Measurements from ENCODE around the gene GPR132. TPM values are rescaled to one million over a fixed set of nuclear protein-coding genes. Genes with fewer than 3 reads are reported as not detected.

Gene GPR132
- total and polyA plus RNA-seq, 7 donors: 0.60 to 8.4 (median 1.9) TPM

- DNase-seq: no peak
- TF ChIP-seq POLR2AphosphoS5 (IDR thresholded peaks at IDR 0.05): no peak
- no peak for TF ChIP-seq EP300 (IDR thresholded peaks at IDR 0.05)
- no peak for TF ChIP-seq CTCF (IDR thresholded peaks at IDR 0.05)
- TF ChIP-seq POLR2A (IDR thresholded peaks at IDR 0.05): no peak
- intact Hi-C loops (cut with DNase I): no loop called here
Measured at GRCh38 chr14:105098316-105098715, 33.1 kb upstream of the GPR132 start.

GRCh38 chr14:105097794-105098127 lies 32.5 kb upstream of the GPR132 start:
- 81 to 91% methylated on average over 7 of the region's 7 CpGs for WGBS, 2 donors
- Histone ChIP-seq H3K27me3 (no peaks in the 10 kb centered on the region), H3K9me3 (peaks cover 0 to 3% (median 0%) of the 10 kb centered on the region in 4 donors), H3K36me3 (no peaks in the 10 kb centered on the region), H3K4me1 (peaks cover 0 to 15% (median 13%) of the 10 kb centered on the region in 4 donors), H3K4me3 (no peak overlapping the region), H3K27ac (no peak overlapping the region)
- DNase-seq: no peak
- intact Hi-C loops (cut with DNase I): no loop called here
- TF ChIP-seq POLR2AphosphoS5 (IDR thresholded peaks at IDR 0.05): no peak
- TF ChIP-seq POLR2A (IDR thresholded peaks at IDR 0.05): no peak
- TF ChIP-seq EP300 (IDR thresholded peaks at IDR 0.05): no peak
- TF ChIP-seq CTCF (IDR thresholded peaks at IDR 0.05): no peak

More at GRCh38 chr14:105098316-105098715, 33.1 kb upstream of the GPR132 start:
- no peaks in the 10 kb centered on the region for H3K27me3 ChIP-seq
- no peaks in the 10 kb centered on the region for H3K36me3 ChIP-seq
- no peak overlapping the region for H3K27ac ChIP-seq
- H3K9me3 ChIP-seq: peaks cover 0 to 3% (median 0%) of the 10 kb centered on the region in 4 donors
- H3K4me3 ChIP-seq: no peak overlapping the region
- 91 to 95% methylated on average over 8 of the region's 8 CpGs for WGBS, 2 donors
- H3K4me1 ChIP-seq: peaks cover 0 to 12% (median 10%) of the 10 kb centered on the region in 4 donors

GRCh38 chr14:105096206-105096875 lies 31.1 kb upstream of the GPR132 start:
- Histone ChIP-seq H3K9me3 (peaks cover 0 to 3% (median 0%) of the 10 kb centered on the region in 4 donors), H3K36me3 (no peaks in the 10 kb centered on the region), H3K4me1 (peaks cover 0 to 29% (median 27%) of the 10 kb centered on the region in 4 donors), H3K4me3 (no peak overlapping the region), H3K27me3 (no peaks in the 10 kb centered on the region), H3K27ac (no peak overlapping the region)
- no peak for TF ChIP-seq EP300 (IDR thresholded peaks at IDR 0.05)
- TF ChIP-seq POLR2A (IDR thresholded peaks at IDR 0.05): no peak
- TF ChIP-seq POLR2AphosphoS5 (IDR thresholded peaks at IDR 0.05): no peak
- TF ChIP-seq CTCF (IDR thresholded peaks at IDR 0.05): no peak
- 90 to 91% methylated on average over 15 of the region's 15 CpGs for WGBS, 2 donors
- DNase-seq: peak; percentile 52
- intact Hi-C loops (cut with DNase I): no loop called here

- TF ChIP-seq EP300 (IDR thresholded peaks at IDR 0.05) (no peak), POLR2A (IDR thresholded peaks at IDR 0.05) (no peak), CTCF (IDR thresholded peaks at IDR 0.05) (no peak), POLR2AphosphoS5 (IDR thresholded peaks at IDR 0.05) (no peak)
- peak; percentile 29 for DNase-seq
- Histone ChIP-seq H3K4me3 (no peak overlapping the region), H3K9me3 (peaks cover 0 to 3% (median 0%) of the 10 kb centered on the region in 4 donors), H3K27ac (no peak overlapping the region), H3K27me3 (no peaks in the 10 kb centered on the region), H3K36me3 (no peaks in the 10 kb centered on the region), H3K4me1 (peaks cover 0 to 39% (median 36%) of the 10 kb centered on the region in 4 donors)
- 95% methylated on average over 7 of the region's 7 CpGs for WGBS, 2 donors
- intact Hi-C loops (cut with DNase I): no loop called here
Measured at GRCh38 chr14:105095236-105095805, 30.1 kb upstream of the GPR132 start.
